K562 (cell line): ENCODE data around the gene KCND2. TPM values are rescaled to one million over a fixed set of nuclear protein-coding genes. Genes with fewer than 3 reads are reported as not detected.

ENCODE experiments used
- ARID1B ChIP-seq: fragments of 450-650 bp; IDR thresholded peaks from 2 replicates; pipeline ENCODE4 v1.6.1; 2016; ENCODE audit warnings: antibody characterized with exemption, mild to moderate bottlenecking, inconsistent platforms
- BRD4 ChIP-seq: fragments of 200-600 bp; sonication (generic); IDR thresholded peaks from 2 replicates; pipeline ENCODE4 v1.6.1; 2017; ENCODE audit warnings: inconsistent platforms
- DDX20 ChIP-seq: fragments of 450-650 bp; IDR thresholded peaks from 2 replicates; pipeline ENCODE4 v1.6.1; 2016; ENCODE audit warnings: missing genetic modification characterization, low read depth, mild to moderate bottlenecking, missing compliant biosample characterization, moderate library complexity
- E2F1 ChIP-seq: sonication (generic); formaldehyde crosslinking; IDR thresholded peaks from 2 replicates; pipeline ENCODE4 v1.8.1; 2023; ENCODE audit warnings: mild to moderate bottlenecking, missing genetic modification reagents, moderate library complexity
- ETV1 ChIP-seq: fragments of 450-650 bp; conservative IDR thresholded peaks from 2 replicates; pipeline ENCODE4 v1.6.1; 2016; ENCODE audit warnings: missing genetic modification characterization, control low read depth, low read depth, missing compliant biosample characterization
- JUN ChIP-seq, 2 experiments: sonication (generic) in 1 of 2; formaldehyde crosslinking in 1 of 2; IDR thresholded peaks; 2 replicates each; pipeline versions ENCODE4 v1.6.1 to v1.8.0; 2012 to 2022; ENCODE audit warnings: borderline replicate concordance in 2 of 2, mild to moderate bottlenecking in 2 of 2, improper control_type of control experiment in 1 of 2, low read depth in 1 of 2, low read length in 1 of 2, missing genetic modification reagents in 1 of 2
- MCM2 ChIP-seq: fragments of 450-650 bp; IDR thresholded peaks from 2 replicates; pipeline ENCODE4 v1.6.1; 2017; ENCODE audit warnings: low read depth, mild to moderate bottlenecking
- NEUROD1 ChIP-seq: fragments of 150-350 bp; IDR thresholded peaks from 2 replicates; pipeline ENCODE4 v1.6.1; 2014; ENCODE audit warnings: borderline replicate concordance, low read length, low read depth; ENCODE audit not compliant: partially characterized antibody
- NFIX ChIP-seq: fragments of 250-450 bp; sonication (Bioruptor Pico); IDR thresholded peaks from 2 replicates; pipeline ENCODE4 v1.4.0; 2020; ENCODE audit warnings: low read depth, mild to moderate bottlenecking, moderate library complexity
- RAD21 ChIP-seq, 2 experiments: fragments of 250-450 bp in 1 of 2; fragments of 450-650 bp in 1 of 2; sonication (Bioruptor Pico) in 1 of 2; formaldehyde crosslinking in 1 of 2; IDR thresholded peaks in 1 of 2; conservative IDR thresholded peaks in 1 of 2; 2 replicates each; pipeline versions ENCODE4 v1.4.0 to v1.8.0; 2020 to 2022; ENCODE audit warnings: mild to moderate bottlenecking in 2 of 2, moderate library complexity in 1 of 2
- RBM22 ChIP-seq: fragments of 200-400 bp; formaldehyde crosslinking; IDR thresholded peaks from 2 replicates; pipeline ENCODE4 v1.6.1; 2018; ENCODE audit warnings: low read length, low read depth; ENCODE audit not compliant: poor library complexity, severe bottlenecking
- RUNX1 ChIP-seq: sonication (generic); IDR thresholded peaks from 2 replicates; pipeline ENCODE4 v1.6.1; 2016; ENCODE audit warnings: antibody characterized with exemption, low read depth
- SIRT6 ChIP-seq: IDR thresholded peaks from one replicate; pipeline ENCODE4 v1.6.1; 2012; ENCODE audit warnings: low read depth, mild to moderate bottlenecking, control low read depth, inconsistent platforms, low read length, moderate library complexity
- SNIP1 ChIP-seq: fragments of 450-650 bp; IDR thresholded peaks from 2 replicates; pipeline ENCODE4 v1.7.1; 2017; ENCODE audit warnings: low read depth, mild to moderate bottlenecking
- SRF ChIP-seq, 2 experiments: fragments of 250-450, 450-650 bp in 1 of 2; sonication (Bioruptor Pico) in 1 of 2; sonication (generic) in 1 of 2; formaldehyde crosslinking; IDR thresholded peaks; 2 replicates each; pipeline versions ENCODE4 v1.5.0 to v1.5.1; 2020 to 2022; ENCODE audit warnings: mild to moderate bottlenecking in 1 of 2, missing genetic modification reagents in 1 of 2
- TAF9B ChIP-seq: fragments of 450-650 bp; IDR thresholded peaks from 2 replicates; pipeline ENCODE4 v1.6.1; 2018; ENCODE audit warnings: mild to moderate bottlenecking; ENCODE audit not compliant: partially characterized antibody
- TCFL5 ChIP-seq: fragments of 250-450 bp; sonication (Bioruptor Pico); conservative IDR thresholded peaks from 2 replicates; pipeline ENCODE4 v1.6.1; 2021; ENCODE audit warnings: mild to moderate bottlenecking, moderate library complexity, matching md5 sums
- ZNF124 ChIP-seq: sonication (generic); formaldehyde crosslinking; IDR thresholded peaks from 2 replicates; pipeline ENCODE4 v1.8.1; 2022; ENCODE audit warnings: missing genetic modification reagents
- ZNF143 ChIP-seq: sonication (generic); formaldehyde crosslinking; IDR thresholded peaks from 2 replicates; pipeline ENCODE4 v1.9.0; 2022; ENCODE audit warnings: mild to moderate bottlenecking, missing genetic modification reagents
- ZNF316 ChIP-seq: fragments of 450-650 bp; IDR thresholded peaks from 2 replicates; pipeline ENCODE4 v1.6.1; 2016
- ZNF639 ChIP-seq, 2 experiments: fragments of 200-800 bp in 1 of 2; sonication (Bioruptor generic) in 1 of 2; sonication (generic) in 1 of 2; formaldehyde crosslinking in 1 of 2; IDR thresholded peaks in 1 of 2; conservative IDR thresholded peaks in 1 of 2; 2 replicates each; pipeline versions ENCODE4 v1.5.0 to v1.6.1; 2016 to 2020; ENCODE audit warnings: missing compliant biosample characterization in 1 of 2, missing genetic modification characterization in 1 of 2, missing genetic modification reagents in 1 of 2
- ZNF740 ChIP-seq, 3 experiments: fragments of 200-800 bp in 1 of 3; sonication (Bioruptor generic) in 1 of 3; sonication (generic) in 1 of 3; formaldehyde crosslinking in 1 of 3; IDR thresholded peaks; 2 replicates each; pipeline versions ENCODE4 v1.6.1 to v1.8.0; 2016 to 2022; ENCODE audit warnings: mild to moderate bottlenecking in 2 of 3, missing compliant biosample characterization in 2 of 3, missing genetic modification characterization in 2 of 3, missing genetic modification reagents in 1 of 3
- polyA plus RNA-seq, 8 experiments: library from polyadenylated mRNA; depleted of rRNA in 4 of 8; stranded (reverse) in 5 of 8; unstranded in 3 of 8; fragments of >200 nt; fragmentation: Nextera tagmentation in 2 of 8; fragmentation: Illumina TruSeq in 1 of 8; extraction: Ambion mirVana in 2 of 8; extraction: Trizol in 1 of 8; gene quantifications; 2 replicates each; pipeline versions ENCODE4 v1.2.1 to v1.2.3, GENCODE V29; 2011 to 2014; ENCODE audit warnings: inconsistent platforms in 1 of 8, missing spikeins in 1 of 8
- total RNA-seq, 7 experiments: library from RNA; depleted of rRNA in 6 of 7; stranded (reverse); fragments of >200 nt in 6 of 7; fragmentation: Illumina TruSeq in 2 of 7; extraction: Trizol in 2 of 7; gene quantifications; 2 replicates each; pipeline versions ENCODE4 v1.2.1 to v1.2.3, GENCODE V29; 2011 to 2021; ENCODE audit warnings: low replicate concordance in 1 of 7

KCND2 gene
- total and polyA plus RNA-seq, 9 of the 15 experiments (the other 6 are each of a cell fraction or from before 2014, with no cell fraction given) = 0.03 to 0.12 TPM; not detected in 7

GRCh38 chr7:120554960-120555571, 282.1 kb downstream of the KCND2 start (continued):
- TF ChIP-seq RAD21 (CRISPR knock-in tag; conservative IDR thresholded peaks at IDR 0.05 in 1 of 2, IDR thresholded peaks at IDR 0.05 in 1 of 2) = peak; percentile 61 to 80
- no peak for TF ChIP-seq MCM2
- TF ChIP-seq E2F1 = no peak
- no peak for TF ChIP-seq ZNF740 (CRISPR knock-in tag; IDR thresholded peaks at IDR 0.05)
- TF ChIP-seq ZNF740 (tag; IDR thresholded peaks at IDR 0.05) = no peak
- no peak for TF ChIP-seq NFIX (CRISPR knock-in tag)
- TF ChIP-seq ETV1 = no peak
- no peak for TF ChIP-seq SNIP1
- TF ChIP-seq RUNX1 = no peak
- TF ChIP-seq JUN (IDR thresholded peaks at IDR 0.05; ENCODE audit: borderline replicate concordance, low read depth, low read length) = no peak
- TF ChIP-seq JUN (CRISPR knock-in tag; IDR thresholded peaks at IDR 0.05; ENCODE audit: borderline replicate concordance) = no peak
- TF ChIP-seq ARID1B = no peak
- TF ChIP-seq BRD4 = no peak
- TF ChIP-seq TCFL5 = no peak
- TF ChIP-seq SIRT6 = no peak
- TF ChIP-seq TAF9B = no peak
- TF ChIP-seq ZNF143 = no peak
- TF ChIP-seq DDX20 = no peak
- TF ChIP-seq ZNF316 = no peak
- no peak for TF ChIP-seq NEUROD1
- no peak for TF ChIP-seq SRF (CRISPR knock-in tag; IDR thresholded peaks at IDR 0.05)
- no peak for TF ChIP-seq ZNF124 (CRISPR knock-in tag)
- TF ChIP-seq ZNF639 (CRISPR knock-in tag; conservative IDR thresholded peaks at IDR 0.05 in 1 of 2, IDR thresholded peaks at IDR 0.05 in 1 of 2) = no peak
- no peak for TF ChIP-seq RBM22
